ENCODE measurements around the gene HLA-F.

Gene HLA-F

GRCh38 chr6:29762051-29762450 is 38.8 kb downstream of the HLA-F start:
- no peak for DNase-seq
- H3K27ac ChIP-seq (ENCODE audit: low read length) = no peak overlapping the region
- H3K9ac ChIP-seq (ENCODE audit: low read length) = no peak overlapping the region
- H3K36me3 ChIP-seq (replicated peaks; ENCODE audit: insufficient read depth, low read length) = no peaks in the 10 kb centered on the region
- H2AFZ ChIP-seq (ENCODE audit: low read length) = no peak overlapping the region
- H3K27me3 ChIP-seq (replicated peaks; ENCODE audit: insufficient read depth, low read length) = no peaks in the 10 kb centered on the region
- no peaks in the 10 kb centered on the region for H3K4me1 ChIP-seq (ENCODE audit: low read length)
- no peak overlapping the region for H3K4me3 ChIP-seq (ENCODE audit: low read length)
- H3F3A ChIP-seq (ENCODE audit: insufficient read depth, low read length) = no peaks in the 10 kb centered on the region
- no peak for TF ChIP-seq EZH2 (optimal IDR thresholded peaks at IDR 0.05; ENCODE audit: low read depth, low read length)
- TF ChIP-seq EZH2phosphoT487 (IDR thresholded peaks at IDR 0.05; ENCODE audit: low read length) = no peak
- TF ChIP-seq CTCF (IDR thresholded peaks at IDR 0.05; ENCODE audit: low read length) = no peak
- no peaks in the 10 kb centered on the region for H3K79me2 ChIP-seq (ENCODE audit: low read length)
- H4K20me1 ChIP-seq (ENCODE audit: insufficient read depth, low read length) = no peaks in the 10 kb centered on the region
- H3K9me2 ChIP-seq (replicated peaks; ENCODE audit: insufficient read depth, low read length) = no peaks in the 10 kb centered on the region
- no peaks in the 10 kb centered on the region for H3K9me3 ChIP-seq (replicated peaks; ENCODE audit: insufficient read depth, low read length)
- no peak overlapping the region for H3K4me2 ChIP-seq (ENCODE audit: low read depth, low read length)

GRCh38 chr6:29762781-29763214 is 39.6 kb downstream of the HLA-F start:
- Histone ChIP-seq H3K36me3 (replicated peaks; ENCODE audit: insufficient read depth, low read length) (no peaks in the 10 kb centered on the region), H4K20me1 (ENCODE audit: insufficient read depth, low read length) (no peaks in the 10 kb centered on the region), H3K9me2 (replicated peaks; ENCODE audit: insufficient read depth, low read length) (no peaks in the 10 kb centered on the region), H3K4me3 (ENCODE audit: low read length) (no peak overlapping the region), H3K4me1 (ENCODE audit: low read length) (no peaks in the 10 kb centered on the region), H3K4me2 (ENCODE audit: low read depth, low read length) (no peak overlapping the region), H3K27ac (ENCODE audit: low read length) (no peak overlapping the region), H3K27me3 (replicated peaks; ENCODE audit: insufficient read depth, low read length) (no peaks in the 10 kb centered on the region), H3K79me2 (ENCODE audit: low read length) (no peaks in the 10 kb centered on the region), H3K9me3 (replicated peaks; ENCODE audit: insufficient read depth, low read length) (no peaks in the 10 kb centered on the region), H3F3A (ENCODE audit: insufficient read depth, low read length) (no peaks in the 10 kb centered on the region), H3K9ac (ENCODE audit: low read length) (no peak overlapping the region), H2AFZ (ENCODE audit: low read length) (no peak overlapping the region)
- DNase-seq = no peak
- TF ChIP-seq CTCF (IDR thresholded peaks at IDR 0.05; ENCODE audit: low read length) (no peak), EZH2phosphoT487 (IDR thresholded peaks at IDR 0.05; ENCODE audit: low read length) (no peak), EZH2 (optimal IDR thresholded peaks at IDR 0.05; ENCODE audit: low read depth, low read length) (no peak)

GRCh38 chr6:29763491-29764289 is 40.5 kb downstream of the HLA-F start:
- Histone ChIP-seq H3K79me2 (ENCODE audit: low read length) (no peaks in the 10 kb centered on the region), H3K36me3 (replicated peaks; ENCODE audit: insufficient read depth, low read length) (no peaks in the 10 kb centered on the region), H2AFZ (ENCODE audit: low read length) (no peak overlapping the region), H3K4me3 (ENCODE audit: low read length) (no peak overlapping the region), H3K27me3 (replicated peaks; ENCODE audit: insufficient read depth, low read length) (no peaks in the 10 kb centered on the region), H3K4me2 (ENCODE audit: low read depth, low read length) (no peak overlapping the region), H3K9me2 (replicated peaks; ENCODE audit: insufficient read depth, low read length) (no peaks in the 10 kb centered on the region), H3K4me1 (ENCODE audit: low read length) (no peaks in the 10 kb centered on the region), H3K9ac (ENCODE audit: low read length) (no peak overlapping the region), H3F3A (ENCODE audit: insufficient read depth, low read length) (no peaks in the 10 kb centered on the region), H4K20me1 (ENCODE audit: insufficient read depth, low read length) (no peaks in the 10 kb centered on the region), H3K27ac (ENCODE audit: low read length) (no peak overlapping the region), H3K9me3 (replicated peaks; ENCODE audit: insufficient read depth, low read length) (no peaks in the 10 kb centered on the region)
- TF ChIP-seq EZH2 (optimal IDR thresholded peaks at IDR 0.05; ENCODE audit: low read depth, low read length) (no peak), EZH2phosphoT487 (IDR thresholded peaks at IDR 0.05; ENCODE audit: low read length) (no peak), CTCF (IDR thresholded peaks at IDR 0.05; ENCODE audit: low read length) (no peak)
- DNase-seq = no peak
